Lower leg skin (tissue), 3 donors: ENCODE measurements around the gene KLHL33.

ENCODE experiments used
- POLR2A ChIP-seq, 2 donors: fragments of 450-650 bp; IDR thresholded peaks; one replicate each; pipeline ENCODE4 v1.6.1; 2016 to 2017; ENCODE audit warnings: antibody characterized with exemption in 2 of 2, mild to moderate bottlenecking in 1 of 2, moderate library complexity in 1 of 2
- TF ChIP-seq, protein P1 (sequence below), 3 donors: fragments of 450-650 bp; IDR thresholded peaks; one replicate each; pipeline ENCODE4 v1.5.1; 2016; ENCODE audit warnings: antibody characterized with exemption in 3 of 3, mild to moderate bottlenecking in 3 of 3, moderate library complexity in 2 of 3

DNA sequence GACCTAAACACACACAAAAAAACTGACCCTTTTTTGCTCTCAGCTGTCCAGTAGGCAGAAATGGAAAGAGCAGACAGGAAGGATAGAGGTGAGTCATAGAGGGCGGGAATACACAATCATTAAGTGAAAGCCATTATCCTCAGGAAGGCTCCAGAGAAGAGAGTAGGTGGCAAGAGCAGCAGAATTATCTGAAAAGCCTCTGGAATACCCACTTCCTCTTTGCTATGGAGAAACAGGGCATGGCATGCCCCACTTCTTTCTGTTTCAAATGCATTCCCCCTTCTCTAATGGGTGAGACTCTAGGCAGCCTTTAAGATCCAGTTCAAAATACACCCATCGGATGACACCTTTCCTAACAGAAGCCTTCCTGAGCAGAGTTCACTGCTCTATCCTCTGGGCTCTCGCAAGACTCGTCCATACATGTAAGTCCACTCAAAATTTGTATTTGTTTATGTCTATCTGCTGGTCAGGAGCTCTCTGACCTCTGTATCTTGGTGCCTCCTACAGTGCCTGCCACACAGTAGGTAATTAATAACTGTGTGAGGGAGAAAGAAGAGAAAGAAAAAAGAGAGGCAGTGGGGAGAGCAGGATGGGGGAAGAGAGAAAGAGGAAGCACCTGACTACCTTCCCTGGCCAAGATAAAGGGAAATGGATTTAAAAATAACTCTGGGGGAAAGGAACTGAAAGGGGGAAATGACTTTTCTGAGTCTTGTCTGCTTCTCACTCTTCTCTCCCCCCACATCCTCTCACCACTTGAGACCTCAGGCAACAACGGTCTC is 8.5 kb downstream of the KLHL33 start:
- TF ChIP-seq, protein P1, sequence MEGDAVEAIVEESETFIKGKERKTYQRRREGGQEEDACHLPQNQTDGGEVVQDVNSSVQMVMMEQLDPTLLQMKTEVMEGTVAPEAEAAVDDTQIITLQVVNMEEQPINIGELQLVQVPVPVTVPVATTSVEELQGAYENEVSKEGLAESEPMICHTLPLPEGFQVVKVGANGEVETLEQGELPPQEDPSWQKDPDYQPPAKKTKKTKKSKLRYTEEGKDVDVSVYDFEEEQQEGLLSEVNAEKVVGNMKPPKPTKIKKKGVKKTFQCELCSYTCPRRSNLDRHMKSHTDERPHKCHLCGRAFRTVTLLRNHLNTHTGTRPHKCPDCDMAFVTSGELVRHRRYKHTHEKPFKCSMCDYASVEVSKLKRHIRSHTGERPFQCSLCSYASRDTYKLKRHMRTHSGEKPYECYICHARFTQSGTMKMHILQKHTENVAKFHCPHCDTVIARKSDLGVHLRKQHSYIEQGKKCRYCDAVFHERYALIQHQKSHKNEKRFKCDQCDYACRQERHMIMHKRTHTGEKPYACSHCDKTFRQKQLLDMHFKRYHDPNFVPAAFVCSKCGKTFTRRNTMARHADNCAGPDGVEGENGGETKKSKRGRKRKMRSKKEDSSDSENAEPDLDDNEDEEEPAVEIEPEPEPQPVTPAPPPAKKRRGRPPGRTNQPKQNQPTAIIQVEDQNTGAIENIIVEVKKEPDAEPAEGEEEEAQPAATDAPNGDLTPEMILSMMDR (IDR thresholded peaks at IDR 0.05): no peak
- no peak for TF ChIP-seq POLR2A (IDR thresholded peaks at IDR 0.05)
